WI38 (cell line): ENCODE results near the gene CGREF1.

Experiments used
- H3K4me3 ChIP-seq: 2 replicates; pipeline ENCODE4 v1.5.1; 2011; ENCODE audit warnings: low read depth, mild to moderate bottlenecking, control low read depth, low read length
- CTCF ChIP-seq: IDR thresholded peaks from 2 replicates; pipeline ENCODE4 v1.5.1; 2012; ENCODE audit warnings: low read depth, mild to moderate bottlenecking, control low read depth, low read length

The CGREF1 gene

GRCh38 chr2:27136751-27137150, 17.8 kb upstream of the CGREF1 start:
- H3K4me3 ChIP-seq: no peak overlapping the region
- TF ChIP-seq CTCF: no peak

- no peak for TF ChIP-seq CTCF
- no peak overlapping the region for H3K4me3 ChIP-seq
Observed at GRCh38 chr2:27135478-27135955, 16.6 kb upstream of the CGREF1 start.

DNA sequence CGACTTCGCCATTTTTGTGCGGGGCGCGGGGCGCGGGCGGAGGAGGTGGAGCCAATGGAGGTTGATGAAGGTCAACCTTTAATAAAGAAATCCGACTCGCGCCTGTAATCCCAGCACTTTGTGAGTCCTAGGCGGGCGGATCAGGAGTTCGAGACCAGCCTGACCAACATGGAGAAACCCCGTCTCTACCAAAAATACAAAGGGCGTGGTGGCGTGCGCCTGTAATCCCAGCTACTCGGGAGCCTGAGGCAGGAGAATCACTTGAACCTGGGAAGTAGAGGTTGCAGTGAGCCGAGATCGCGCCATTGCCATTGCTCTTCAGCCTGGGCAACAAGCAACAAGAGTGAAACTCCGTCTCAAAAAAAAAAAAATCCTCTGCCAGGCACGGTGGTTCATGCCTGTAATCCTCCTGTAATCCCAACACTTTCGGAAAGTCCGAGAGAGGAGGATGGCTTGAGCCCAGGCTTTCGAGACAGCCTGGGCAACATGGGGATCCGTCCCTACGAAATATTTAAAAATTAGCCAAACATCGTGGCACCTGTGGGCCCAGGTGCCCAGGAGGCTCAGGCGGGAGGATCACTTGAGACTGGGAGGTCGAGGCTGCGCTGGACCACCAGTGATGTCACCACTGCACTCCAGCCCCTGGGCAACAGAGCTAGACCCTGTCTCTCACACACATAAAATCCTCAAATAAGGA, 16.0 kb upstream of the CGREF1 start:
- no peak for TF ChIP-seq CTCF
- no peak overlapping the region for H3K4me3 ChIP-seq

DNA sequence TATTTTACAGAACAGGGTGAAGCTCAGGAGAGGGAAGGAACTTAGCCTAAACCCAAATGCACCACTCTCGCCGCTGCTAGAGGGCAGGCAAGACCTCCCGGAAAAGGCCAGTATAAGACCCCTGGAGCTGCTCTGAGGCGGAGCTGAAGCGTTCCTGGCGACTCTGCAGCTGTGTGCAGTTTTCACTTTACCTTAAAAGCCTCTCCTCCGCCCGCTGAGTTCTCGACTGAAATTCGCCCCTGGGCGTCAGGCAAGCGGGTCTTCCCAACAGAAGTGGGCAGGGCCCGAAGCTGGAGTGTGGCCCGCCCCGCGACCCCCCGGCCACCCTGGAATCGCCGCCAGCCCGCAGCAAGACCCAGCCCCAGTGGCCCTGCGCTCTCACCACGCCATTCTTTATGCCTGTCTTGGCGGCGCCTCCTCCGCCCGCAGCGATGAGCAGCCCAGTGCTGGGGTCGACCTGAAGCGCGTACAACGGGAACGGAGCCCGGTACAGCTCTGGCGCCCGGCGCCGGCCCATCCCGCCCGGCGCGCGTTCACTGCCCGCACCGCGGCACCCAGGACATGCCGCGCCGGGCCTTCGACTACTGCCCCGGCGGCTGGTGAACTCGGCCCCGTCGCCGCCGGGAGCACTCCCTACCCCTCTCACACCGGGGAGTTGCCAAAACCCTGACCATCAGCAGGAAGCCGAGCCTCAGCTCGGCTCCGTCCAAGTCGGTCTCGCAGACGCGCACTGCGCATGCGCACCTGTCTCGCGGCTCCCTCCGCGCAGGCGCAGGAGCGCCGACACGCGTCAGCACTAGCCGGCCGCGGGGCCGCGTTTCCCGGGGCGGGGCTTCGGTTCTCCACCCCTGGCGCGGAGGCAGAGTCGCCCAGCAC, 15.2 kb upstream of the CGREF1 start, which contains the start of gene PREB:
PREB (minus strand) TSS at position 732 of the 876 bp plus-strand sequence; CDS start at position 517, 215 bp downstream.
- peak within 1 kb of the TSS; percentile 94 for H3K4me3 ChIP-seq
- TF ChIP-seq CTCF: 0 out of 2 replicates have a peak, but pooled peaks have one; percentile 4

DNA sequence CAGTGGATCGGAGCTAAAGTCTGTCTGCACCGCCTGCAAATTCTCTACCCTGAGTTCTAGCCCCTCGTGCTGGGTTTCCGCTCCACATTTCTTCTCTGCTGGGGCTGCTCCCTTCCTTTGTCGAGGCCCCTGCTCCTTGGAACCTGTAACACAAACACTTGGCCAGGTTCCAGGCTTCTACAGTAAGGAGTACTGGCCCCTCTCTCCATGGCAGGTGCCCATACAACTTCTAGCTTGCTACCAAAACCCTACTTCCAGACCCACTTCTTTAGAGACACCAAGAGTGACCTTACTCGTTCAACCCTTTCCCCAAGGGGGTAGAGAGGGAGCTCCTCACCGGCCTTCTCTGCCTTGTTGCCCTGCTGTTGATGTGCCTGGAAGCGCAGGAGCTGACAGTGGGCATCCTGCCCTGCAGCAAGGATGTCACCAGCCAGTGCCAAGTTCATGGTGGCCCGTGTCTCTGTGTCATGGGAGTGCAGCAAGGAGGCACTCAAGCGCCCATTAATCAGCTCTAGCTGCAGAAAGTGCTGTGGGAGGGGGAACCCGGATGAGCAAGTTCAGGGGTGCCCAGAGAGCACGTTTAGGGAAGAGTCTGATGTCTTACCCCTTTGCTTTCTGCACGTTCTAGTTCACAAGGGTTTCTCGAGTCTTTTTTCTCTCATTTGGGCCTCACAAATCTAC, 14.4 kb upstream of the CGREF1 start:
- TF ChIP-seq CTCF: no peak
- H3K4me3 ChIP-seq: peak overlapping the region; percentile 94

GRCh38 chr2:27131429-27131828, 12.5 kb upstream of the CGREF1 start:
- H3K4me3 ChIP-seq: no peak overlapping the region
- TF ChIP-seq CTCF: no peak
